Sigmoid colon (tissue), 4 donors: ENCODE measurements around the gene TPO.

Experiments
- EP300 ChIP-seq, 4 donors: sonication (generic); formaldehyde crosslinking; IDR thresholded peaks; one replicate each; pipeline ENCODE4 v1.6.1; 2017; ENCODE audit warnings: antibody characterized with exemption in 4 of 4
- POLR2A ChIP-seq, 2 donors: fragments of 450-650 bp; IDR thresholded peaks; one replicate each; pipeline ENCODE4 v1.6.1; 2016; ENCODE audit warnings: antibody characterized with exemption in 2 of 2, mild to moderate bottlenecking in 2 of 2, moderate library complexity in 2 of 2
- POLR2AphosphoS5 ChIP-seq, 4 donors: sonication (generic); formaldehyde crosslinking; IDR thresholded peaks; one replicate each; pipeline ENCODE4 v1.6.1; 2017; ENCODE audit warnings: antibody characterized with exemption in 4 of 4
- TF ChIP-seq, protein P1 (sequence below), 4 experiments: fragments of 450-650 bp in 3 of 4; fragments of 200-600 bp in 1 of 4; IDR thresholded peaks; one replicate each; pipeline ENCODE4 v1.5.1; 2016 to 2019; ENCODE audit warnings: antibody characterized with exemption in 4 of 4, mild to moderate bottlenecking in 3 of 4, moderate library complexity in 2 of 4

DNA sequence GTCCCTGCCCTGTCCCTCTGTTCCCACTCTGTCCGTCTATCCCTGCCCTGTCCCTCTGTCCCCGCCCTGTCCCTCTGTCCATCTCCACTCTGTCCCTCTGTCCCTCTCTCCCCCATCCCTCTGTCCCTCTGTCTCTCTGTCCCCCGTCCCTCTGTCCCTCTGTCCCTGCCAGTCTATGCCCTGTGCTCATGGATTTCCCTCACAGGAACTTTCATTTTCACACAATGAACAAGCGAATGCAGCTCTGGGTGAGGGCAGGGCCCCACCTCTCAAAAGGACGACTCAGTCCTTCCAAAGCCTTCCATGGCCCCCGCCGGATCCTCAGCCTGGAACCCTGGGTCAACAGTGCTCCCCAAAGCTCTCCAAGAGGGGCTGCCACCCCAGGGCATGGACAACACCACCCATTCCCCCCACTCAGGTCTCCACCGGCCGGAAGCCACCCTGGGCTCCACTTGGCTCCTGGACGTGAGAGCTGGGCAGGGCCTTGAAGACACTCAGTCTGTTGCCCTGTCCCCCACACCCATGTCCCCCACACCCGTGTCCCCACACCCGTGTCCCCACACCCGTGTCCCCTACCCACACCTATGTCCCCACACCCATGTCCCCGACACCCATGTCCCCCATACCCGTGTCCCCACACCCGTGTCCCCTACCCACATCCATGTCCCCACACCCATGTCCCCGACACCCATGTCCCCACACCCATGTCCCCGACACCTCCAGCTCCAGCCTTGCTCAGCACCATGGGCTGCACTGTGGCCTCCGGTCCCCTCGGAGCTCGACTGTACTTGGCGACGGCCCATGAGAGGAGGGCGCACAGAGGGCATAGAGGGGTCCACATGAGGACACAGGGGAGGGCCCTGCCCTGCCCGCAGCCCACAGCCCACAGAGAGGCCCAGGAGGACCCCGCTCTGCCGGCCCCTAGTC, 175.1 kb downstream of the TPO start:
- no peak for TF ChIP-seq EP300 (IDR thresholded peaks at IDR 0.05)
- TF ChIP-seq POLR2A (IDR thresholded peaks at IDR 0.05), result no peak
- TF ChIP-seq, protein P1, sequence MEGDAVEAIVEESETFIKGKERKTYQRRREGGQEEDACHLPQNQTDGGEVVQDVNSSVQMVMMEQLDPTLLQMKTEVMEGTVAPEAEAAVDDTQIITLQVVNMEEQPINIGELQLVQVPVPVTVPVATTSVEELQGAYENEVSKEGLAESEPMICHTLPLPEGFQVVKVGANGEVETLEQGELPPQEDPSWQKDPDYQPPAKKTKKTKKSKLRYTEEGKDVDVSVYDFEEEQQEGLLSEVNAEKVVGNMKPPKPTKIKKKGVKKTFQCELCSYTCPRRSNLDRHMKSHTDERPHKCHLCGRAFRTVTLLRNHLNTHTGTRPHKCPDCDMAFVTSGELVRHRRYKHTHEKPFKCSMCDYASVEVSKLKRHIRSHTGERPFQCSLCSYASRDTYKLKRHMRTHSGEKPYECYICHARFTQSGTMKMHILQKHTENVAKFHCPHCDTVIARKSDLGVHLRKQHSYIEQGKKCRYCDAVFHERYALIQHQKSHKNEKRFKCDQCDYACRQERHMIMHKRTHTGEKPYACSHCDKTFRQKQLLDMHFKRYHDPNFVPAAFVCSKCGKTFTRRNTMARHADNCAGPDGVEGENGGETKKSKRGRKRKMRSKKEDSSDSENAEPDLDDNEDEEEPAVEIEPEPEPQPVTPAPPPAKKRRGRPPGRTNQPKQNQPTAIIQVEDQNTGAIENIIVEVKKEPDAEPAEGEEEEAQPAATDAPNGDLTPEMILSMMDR (IDR thresholded peaks at IDR 0.05), result no peak
- TF ChIP-seq POLR2AphosphoS5 (IDR thresholded peaks at IDR 0.05), result no peak
